GM20000 (cell line): ENCODE data around the gene FAM227A.
"Not testable (repeated sequence)": the region's sequence is repeated elsewhere in the genome, so short reads cannot be mapped to it uniquely, and the experiment has no call there.

Experiments used
- DNase-seq: peaks from one replicate; pipeline ENCODE4 v3.0.0; 2012; ENCODE audit warnings: low spot score
- CTCF ChIP-seq: IDR thresholded peaks from 2 replicates; pipeline ENCODE4 v1.5.1; 2012; ENCODE audit warnings: mild to moderate bottlenecking, control low read depth; ENCODE audit errors: extremely low read depth, missing control alignments

Gene FAM227A

GRCh38 chr22:38655519-38656255, 505 bp downstream of the FAM227A start:
- no peak for TF ChIP-seq CTCF
- DNase-seq: peak; percentile 19

GRCh38 chr22:38653741-38654140, 2.5 kb downstream of the FAM227A start:
- no peak for DNase-seq
- TF ChIP-seq CTCF: no peak

GRCh38 chr22:38652859-38653258, 3.3 kb downstream of the FAM227A start:
- TF ChIP-seq CTCF: no peak
- no peak for DNase-seq

- TF ChIP-seq CTCF: no peak
- DNase-seq: no peak
Observed at GRCh38 chr22:38649841-38650522, 6.2 kb downstream of the FAM227A start.

- no peak for DNase-seq
- TF ChIP-seq CTCF: no peak
Observed at GRCh38 chr22:38645430-38645829, 10.8 kb downstream of the FAM227A start.

- DNase-seq: not testable (repeated sequence)
Observed at GRCh38 chr22:38644245-38644644, 11.9 kb downstream of the FAM227A start.

GRCh38 chr22:38641476-38642040, 14.6 kb downstream of the FAM227A start:
- DNase-seq: no peak
- TF ChIP-seq CTCF: no peak

GRCh38 chr22:38638728-38639127, 17.5 kb downstream of the FAM227A start:
- DNase-seq: no peak
- no peak for TF ChIP-seq CTCF
